Spinal cord (tissue), 10 donors: ENCODE data around the gene GGA2. TPM values are rescaled to one million over a fixed set of nuclear protein-coding genes. Genes with fewer than 3 reads are reported as not detected.

Experiments used
- DNase-seq, 6 donors: peaks; one replicate each; pipeline versions ENCODE4 v3.0.0 to v3.0.0-alpha.2; 2013 to 2015; ENCODE audit warnings: low spot score in 6 of 6, low read depth in 4 of 6
- H3K27ac ChIP-seq: one replicate; pipeline ENCODE4 v1.5.1; 2013; ENCODE audit warnings: low read depth, low read length, control low read depth
- H3K27me3 ChIP-seq: one replicate; pipeline ENCODE4 v1.6.1; 2013; ENCODE audit warnings: low read length; ENCODE audit not compliant: control insufficient read depth, insufficient read depth
- H3K36me3 ChIP-seq: one replicate; pipeline ENCODE4 v1.6.1; 2013; ENCODE audit warnings: low read length; ENCODE audit not compliant: control insufficient read depth, insufficient read depth
- H3K4me1 ChIP-seq: one replicate; pipeline ENCODE4 v1.6.1; 2013; ENCODE audit warnings: low read length; ENCODE audit not compliant: control insufficient read depth, insufficient read depth
- H3K4me3 ChIP-seq: one replicate; pipeline ENCODE4 v1.5.1; 2013; ENCODE audit warnings: low read depth, low read length, control low read depth
- H3K9me3 ChIP-seq: one replicate; pipeline ENCODE4 v1.6.1; 2013; ENCODE audit warnings: low read length; ENCODE audit not compliant: control insufficient read depth, insufficient read depth
- WGBS: methylation state at CpG from one replicate; pipeline ENCODE4 v1.1.5; 2013; ENCODE audit warnings: missing lambda C conversion rate; ENCODE audit not compliant: insufficient coverage; 5-methylcytosine and 5-hydroxymethylcytosine counted together
- polyA plus RNA-seq, 2 donors: library from polyadenylated mRNA; unstranded; fragments of 120-200 nt; gene quantifications; one replicate each; pipeline ENCODE4 v1.2.1, GENCODE V29; 2013; ENCODE audit not compliant: insufficient read length in 2 of 2
- total RNA-seq, 2 donors: library from RNA; depleted of rRNA in 1 of 2; stranded (reverse); fragments of 120-200 nt in 1 of 2; fragments of >200 nt in 1 of 2; gene quantifications; one replicate each; pipeline versions ENCODE4 v1.2.3 to v1.2.4, GENCODE V29; 2013 to 2014
- donor health status: healthy.

Gene GGA2
- total and polyA plus RNA-seq, 4 donors: 29.3 to 97.3 (median 54.7) TPM

DNA sequence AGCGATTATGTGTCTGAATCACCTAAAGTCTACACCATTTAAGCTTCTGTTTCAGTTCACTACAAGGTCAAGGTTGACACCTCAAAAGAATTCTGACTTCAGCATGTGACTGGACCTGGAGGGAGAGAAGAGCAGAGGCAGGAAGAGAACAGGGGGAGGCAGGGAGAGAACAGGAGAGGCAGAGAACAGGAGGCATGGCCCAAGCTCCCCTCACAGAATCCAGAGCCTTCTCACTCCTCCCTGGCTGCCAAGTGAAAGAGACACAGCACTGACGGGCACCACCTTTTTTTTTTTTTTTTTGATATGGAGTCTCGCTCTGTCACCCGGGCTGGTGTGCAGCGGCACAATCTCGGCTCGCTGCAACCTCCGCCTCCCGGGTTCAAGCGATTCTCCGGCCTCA is 11.4 kb downstream of the GGA2 start:
- Histone ChIP-seq H3K4me3 (no peak overlapping the region), H3K9me3 (no peaks in the 10 kb centered on the region), H3K36me3 (peaks cover 39% of the 10 kb centered on the region), H3K27me3 (no peaks in the 10 kb centered on the region), H3K27ac (no peak overlapping the region), H3K4me1 (peaks cover 11% of the 10 kb centered on the region)
- no peak for DNase-seq
- 96% methylated on average over 9 of the region's 11 CpGs for WGBS

DNA sequence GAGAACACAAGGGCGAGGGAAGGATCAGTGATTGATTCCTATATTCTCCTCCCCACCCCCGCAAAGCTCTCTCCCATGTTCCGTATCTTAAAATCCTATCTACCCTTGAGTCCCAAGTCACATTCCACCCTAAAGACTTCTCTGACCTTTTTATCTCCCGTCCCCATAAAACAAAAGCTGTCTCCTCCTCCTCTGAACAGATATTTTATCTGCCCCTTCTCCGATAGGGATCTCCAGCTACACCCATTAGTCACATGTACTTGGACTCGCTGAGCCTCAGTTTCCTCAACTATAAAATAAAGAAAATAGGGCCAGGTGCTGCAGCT is 12.8 kb downstream of the GGA2 start:
- Histone ChIP-seq H3K27me3 (no peaks in the 10 kb centered on the region), H3K36me3 (peaks cover 52% of the 10 kb centered on the region), H3K4me1 (peaks cover 10% of the 10 kb centered on the region), H3K27ac (no peak overlapping the region), H3K9me3 (no peaks in the 10 kb centered on the region), H3K4me3 (no peak overlapping the region)
- WGBS: 93% methylated on average over 5 of the region's 6 CpGs
- no peak for DNase-seq

DNA sequence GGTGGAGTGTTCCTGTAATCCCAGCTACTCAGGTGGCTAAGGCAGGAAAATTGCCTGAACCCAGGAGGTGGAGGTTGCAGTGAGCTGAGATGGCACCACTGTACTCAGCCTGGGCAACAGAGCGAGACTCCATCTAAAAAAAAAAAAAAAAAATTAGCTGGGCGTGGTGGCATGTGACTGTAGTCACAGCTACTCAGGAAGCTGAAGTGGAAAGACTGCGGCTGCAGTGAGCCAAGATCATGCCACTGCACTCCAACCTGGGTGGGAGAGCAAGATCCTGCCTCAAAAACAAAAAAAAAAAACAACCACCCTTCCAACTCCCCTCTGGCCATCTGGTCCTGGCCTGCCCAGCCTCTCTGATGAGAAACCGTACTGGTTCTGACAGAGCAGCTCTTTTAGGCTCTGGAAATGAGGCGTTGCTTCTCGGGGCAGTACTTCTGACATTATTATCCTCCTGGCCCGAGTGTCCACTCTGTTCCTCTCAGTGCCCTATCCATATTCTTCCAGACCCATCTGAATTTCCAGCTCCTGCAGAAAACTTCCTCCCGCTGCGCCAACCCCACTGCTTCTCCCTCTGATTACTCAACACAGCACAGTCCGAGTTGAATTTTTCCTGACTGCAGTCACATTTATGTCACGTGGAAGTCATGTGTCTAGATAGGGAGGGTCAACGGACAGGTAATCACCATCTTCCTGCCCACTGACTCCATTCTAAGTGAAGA is 13.3 kb downstream of the GGA2 start:
- 82% methylated on average over 7 of the region's 12 CpGs for WGBS
- H3K27ac ChIP-seq: no peak overlapping the region
- H3K9me3 ChIP-seq: no peaks in the 10 kb centered on the region
- peaks cover 10% of the 10 kb centered on the region for H3K4me1 ChIP-seq
- no peak overlapping the region for H3K4me3 ChIP-seq
- no peak for DNase-seq
- no peaks in the 10 kb centered on the region for H3K27me3 ChIP-seq
- H3K36me3 ChIP-seq: peaks cover 57% of the 10 kb centered on the region

DNA sequence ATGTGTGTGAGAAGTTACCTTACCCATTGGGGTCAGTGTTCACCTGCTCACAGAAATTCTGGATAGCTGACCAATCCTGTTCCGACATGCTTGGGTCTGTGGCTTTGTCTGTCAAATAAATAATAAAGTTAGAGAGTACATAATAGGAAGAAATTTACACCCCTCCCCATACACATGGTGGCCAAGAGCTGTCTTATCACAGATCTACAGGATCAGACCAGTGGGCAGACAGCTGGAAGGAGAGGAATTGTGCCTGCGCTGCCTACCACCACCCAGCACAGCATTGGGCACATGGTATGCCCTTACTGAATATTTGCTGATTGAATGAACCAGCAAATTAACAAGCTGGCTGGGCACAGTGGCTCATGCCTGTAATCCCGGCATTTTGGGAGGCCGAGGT is 14.6 kb downstream of the GGA2 start:
- no peak for DNase-seq
- Histone ChIP-seq H3K9me3 (no peaks in the 10 kb centered on the region), H3K4me1 (peaks cover 10% of the 10 kb centered on the region), H3K27me3 (no peaks in the 10 kb centered on the region), H3K27ac (no peak overlapping the region), H3K4me3 (no peak overlapping the region), H3K36me3 (peaks cover 64% of the 10 kb centered on the region)
- no CpG with 5 or more reads among the region's 4 CpGs for WGBS

DNA sequence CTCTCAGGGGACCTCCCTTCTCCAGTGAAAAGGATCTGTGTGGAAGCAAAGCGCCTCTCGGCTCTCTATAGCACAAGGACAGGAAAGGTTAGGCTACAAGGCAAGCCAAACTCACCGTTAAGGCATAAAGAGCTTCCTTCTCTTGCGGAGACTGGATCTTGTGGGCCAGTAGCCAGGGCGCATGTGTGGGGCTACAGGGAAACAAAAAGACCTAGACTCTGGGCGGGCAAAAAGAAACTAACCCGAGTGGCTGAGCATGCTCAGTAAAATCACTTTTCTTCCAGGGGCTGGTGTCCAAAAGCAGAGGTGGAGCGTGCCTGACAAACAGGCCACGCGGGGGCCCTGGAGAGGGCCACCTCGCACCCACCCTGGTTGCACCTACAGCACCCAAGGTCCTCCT is 16.1 kb downstream of the GGA2 start:
- Histone ChIP-seq H3K9me3 (no peaks in the 10 kb centered on the region), H3K27ac (no peak overlapping the region), H3K4me1 (no peaks in the 10 kb centered on the region), H3K36me3 (peaks cover 63% of the 10 kb centered on the region), H3K4me3 (no peak overlapping the region), H3K27me3 (no peaks in the 10 kb centered on the region)
- 85% methylated on average over 11 of the region's 11 CpGs for WGBS
- DNase-seq: no peak

DNA sequence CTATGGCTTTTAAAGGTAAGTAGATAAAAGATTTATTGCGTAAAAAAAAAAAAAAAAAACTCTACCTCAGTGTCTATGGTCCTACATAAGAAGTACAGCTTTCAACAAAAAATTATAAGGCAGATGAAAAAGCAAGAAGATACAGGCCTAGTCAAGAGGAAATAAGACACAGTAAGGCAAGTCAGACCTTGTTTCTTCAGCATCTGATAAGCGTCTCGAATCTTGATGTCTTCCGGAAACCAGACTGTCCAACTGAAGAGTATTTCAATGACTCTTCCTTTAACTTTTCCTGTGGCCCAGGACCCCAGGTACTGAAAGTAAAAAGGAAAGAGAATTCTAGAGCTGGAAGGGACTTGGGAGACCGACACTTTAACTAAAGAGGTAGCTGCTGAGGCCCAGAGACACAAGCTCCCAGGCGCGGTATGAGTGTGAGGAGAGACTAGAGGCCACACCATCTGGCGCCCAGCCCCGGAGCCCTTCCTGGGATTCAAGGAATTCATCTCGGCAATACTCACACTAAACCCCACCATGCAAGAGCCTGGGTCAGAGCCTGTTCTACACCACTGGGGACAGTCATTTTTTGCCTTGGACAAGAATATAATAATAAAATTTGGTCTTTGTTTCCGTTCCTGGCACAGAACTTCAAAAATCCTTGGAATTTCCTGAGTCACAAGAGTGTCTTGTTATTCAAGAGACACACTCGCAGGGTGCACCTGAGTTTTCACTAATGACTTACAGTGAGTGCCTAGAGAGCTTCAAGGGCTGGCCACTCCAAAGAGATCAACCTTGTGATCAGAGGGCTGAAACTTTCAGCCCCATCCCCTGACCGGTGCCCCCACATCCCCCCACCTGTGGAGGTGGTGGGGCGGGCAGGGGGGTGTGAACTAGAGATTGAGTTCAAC is 18.6 kb downstream of the GGA2 start:
- H3K9me3 ChIP-seq: no peaks in the 10 kb centered on the region
- no peaks in the 10 kb centered on the region for H3K27me3 ChIP-seq
- WGBS: 100% methylated on average over 3 of the region's 14 CpGs
- peaks cover 87% of the 10 kb centered on the region for H3K36me3 ChIP-seq
- DNase-seq: no peak
- H3K27ac ChIP-seq: no peak overlapping the region
- no peaks in the 10 kb centered on the region for H3K4me1 ChIP-seq
- no peak overlapping the region for H3K4me3 ChIP-seq

DNA sequence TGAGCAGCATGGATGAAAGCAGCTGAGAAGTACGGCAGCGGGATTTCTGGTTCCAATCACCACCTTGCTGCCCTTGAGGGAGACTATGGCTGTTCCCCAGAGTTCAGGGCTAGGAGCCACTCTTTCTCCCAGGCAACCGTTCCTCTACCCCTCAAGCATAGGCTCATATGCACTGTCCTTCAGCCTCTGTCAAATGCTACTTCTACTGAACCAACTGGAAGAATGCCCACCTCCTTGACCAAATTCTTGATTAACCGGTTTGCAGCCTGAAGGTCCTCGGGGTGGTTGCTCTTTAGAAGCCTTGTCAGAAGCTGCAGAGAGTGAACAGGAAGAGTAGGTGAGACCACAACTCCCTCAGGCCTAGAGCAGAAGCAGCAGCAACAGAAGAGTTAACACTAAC is 23.8 kb downstream of the GGA2 start:
- no peak for DNase-seq
- Histone ChIP-seq H3K27me3 (no peaks in the 10 kb centered on the region), H3K36me3 (peaks cover 84% of the 10 kb centered on the region), H3K4me3 (no peak overlapping the region), H3K4me1 (no peaks in the 10 kb centered on the region), H3K9me3 (no peaks in the 10 kb centered on the region), H3K27ac (no peak overlapping the region)
- 94% methylated on average over 3 of the region's 5 CpGs for WGBS

DNA sequence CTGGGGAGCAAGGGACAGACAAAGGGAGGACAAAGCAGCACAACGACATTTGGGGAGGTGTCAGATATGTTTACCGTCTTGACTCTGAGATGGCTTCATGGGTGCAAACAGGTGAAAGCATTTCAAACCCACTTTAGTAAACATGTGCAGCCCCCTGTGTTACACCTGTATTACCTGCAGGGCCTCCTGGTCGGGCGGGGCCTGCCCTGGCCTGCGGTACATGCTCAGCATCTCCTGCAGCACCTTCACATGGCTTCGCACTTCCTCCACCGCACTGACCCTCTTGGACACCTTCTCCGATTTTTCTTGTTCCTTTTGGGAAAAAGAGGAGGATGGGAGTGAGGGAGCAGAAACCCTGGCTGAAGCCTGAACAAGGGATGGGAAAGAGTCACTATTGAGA is 24.5 kb downstream of the GGA2 start:
- Histone ChIP-seq H3K36me3 (peaks cover 87% of the 10 kb centered on the region), H3K4me1 (no peaks in the 10 kb centered on the region), H3K9me3 (no peaks in the 10 kb centered on the region), H3K4me3 (no peak overlapping the region), H3K27ac (no peak overlapping the region), H3K27me3 (no peaks in the 10 kb centered on the region)
- WGBS: 94% methylated on average over 8 of the region's 8 CpGs
- DNase-seq: no peak

DNA sequence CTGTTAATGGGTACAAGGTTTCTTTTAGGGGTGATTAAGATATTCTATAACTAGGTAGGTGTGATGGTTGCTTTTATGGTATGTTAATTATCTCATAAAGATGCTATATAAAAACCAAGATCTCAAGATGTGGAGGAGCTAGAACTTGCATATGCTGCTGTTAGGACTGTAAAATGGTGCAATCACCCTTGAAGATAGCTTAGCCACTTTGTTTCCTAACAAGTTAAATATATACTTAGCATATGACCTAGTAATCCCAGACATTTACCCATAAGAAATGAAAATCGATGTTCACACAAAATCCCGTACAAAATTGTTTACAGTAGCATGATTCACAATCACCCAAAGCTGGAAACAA is 25.1 kb downstream of the GGA2 start:
- no peak overlapping the region for H3K27ac ChIP-seq
- WGBS: 100% methylated on average over 2 of the region's 2 CpGs
- no peaks in the 10 kb centered on the region for H3K4me1 ChIP-seq
- H3K4me3 ChIP-seq: no peak overlapping the region
- H3K27me3 ChIP-seq: no peaks in the 10 kb centered on the region
- H3K9me3 ChIP-seq: no peaks in the 10 kb centered on the region
- no peak for DNase-seq
- peaks cover 89% of the 10 kb centered on the region for H3K36me3 ChIP-seq
